Liver (tissue), 9 donors: Measurements from ENCODE around the gene EXOC6B. TPM values are rescaled to one million over a fixed set of nuclear protein-coding genes. Genes with fewer than 3 reads are reported as not detected.

Experiments used
- DNase-seq: peaks from one replicate; pipeline ENCODE4 v3.0.0-alpha.2; 2017; ENCODE audit warnings: low spot score
- H3K27ac ChIP-seq, 2 donors: one replicate each; pipeline ENCODE4 v1.7.0; 2013; ENCODE audit warnings: inconsistent platforms in 2 of 2, low read length in 2 of 2, control low read depth in 1 of 2, low read depth in 1 of 2, mild to moderate bottlenecking in 1 of 2
- H3K27me3 ChIP-seq, 4 donors: one replicate each; pipeline versions ENCODE4 v1.6.1 to v1.7.0; 2013; ENCODE audit warnings: low read length in 3 of 4, inconsistent platforms in 1 of 4, mild to moderate bottlenecking in 1 of 4, moderate library complexity in 1 of 4; ENCODE audit not compliant: control insufficient read depth in 4 of 4, insufficient read depth in 4 of 4
- H3K36me3 ChIP-seq, 4 donors: one replicate each; pipeline versions ENCODE4 v1.6.1 to v1.7.0; 2013; ENCODE audit warnings: low read length in 3 of 4, mild to moderate bottlenecking in 3 of 4, low read depth in 1 of 4, moderate library complexity in 1 of 4; ENCODE audit not compliant: control insufficient read depth in 4 of 4, insufficient read depth in 3 of 4
- H3K4me1 ChIP-seq, 4 donors: one replicate each; pipeline versions ENCODE4 v1.6.1 to v1.7.0; 2013; ENCODE audit warnings: low read length in 3 of 4, mild to moderate bottlenecking in 3 of 4, moderate library complexity in 1 of 4; ENCODE audit not compliant: control insufficient read depth in 4 of 4, insufficient read depth in 4 of 4
- H3K4me3 ChIP-seq, 3 donors: one replicate each; pipeline versions ENCODE4 v1.6.1 to v1.7.0; 2013; ENCODE audit warnings: low read length in 3 of 3, control low read depth in 1 of 3, low read depth in 1 of 3, mild to moderate bottlenecking in 1 of 3
- H3K9ac ChIP-seq, 2 donors: one replicate each; pipeline ENCODE4 v1.7.0; 2013; ENCODE audit warnings: low read length in 2 of 2, mild to moderate bottlenecking in 2 of 2, moderate library complexity in 2 of 2, control low read depth in 1 of 2, low read depth in 1 of 2
- H3K9me3 ChIP-seq, 4 donors: one replicate each; pipeline versions ENCODE4 v1.6.1 to v1.7.0; 2013; ENCODE audit warnings: low read length in 3 of 4; ENCODE audit not compliant: control insufficient read depth in 4 of 4
- ATF3 ChIP-seq: IDR thresholded peaks from 2 replicates; pipeline ENCODE4 v1.6.1; 2016; ENCODE audit warnings: antibody characterized with exemption
- CTCF ChIP-seq: fragments of 150-350 bp; IDR thresholded peaks from 2 replicates; pipeline ENCODE4 v1.5.1; 2017; ENCODE audit warnings: improper control_type of control experiment, low read depth, low read length; ENCODE audit not compliant: missing input control
- EGR1 ChIP-seq, 2 donors: IDR thresholded peaks; 2 replicates each; pipeline ENCODE4 v1.6.1; 2016 to 2018; ENCODE audit warnings: antibody characterized with exemption in 2 of 2, low read depth in 2 of 2
- FOXA1 ChIP-seq: IDR thresholded peaks from 2 replicates; pipeline ENCODE4 v1.6.1; 2016; ENCODE audit warnings: antibody characterized with exemption
- FOXA2 ChIP-seq: IDR thresholded peaks from 2 replicates; pipeline ENCODE4 v1.6.1; 2016; ENCODE audit warnings: antibody characterized with exemption
- GABPA ChIP-seq, 2 donors: IDR thresholded peaks in 1 of 2; conservative IDR thresholded peaks in 1 of 2; 2 replicates each; pipeline ENCODE4 v1.6.1; 2016; ENCODE audit warnings: antibody characterized with exemption in 2 of 2, mild to moderate bottlenecking in 1 of 2, moderate library complexity in 1 of 2
- HNF4A ChIP-seq, 2 donors: conservative IDR thresholded peaks; 2 replicates each; pipeline ENCODE4 v1.6.1; 2016; ENCODE audit warnings: antibody characterized with exemption in 2 of 2, mild to moderate bottlenecking in 2 of 2
- HNF4G ChIP-seq: IDR thresholded peaks from 2 replicates; pipeline ENCODE4 v1.6.1; 2016; ENCODE audit warnings: antibody characterized with exemption
- JUND ChIP-seq, 2 donors: IDR thresholded peaks; 2 replicates each; pipeline ENCODE4 v1.6.1; 2016; ENCODE audit warnings: antibody characterized with exemption in 2 of 2
- MAX ChIP-seq: IDR thresholded peaks from 2 replicates; pipeline ENCODE4 v1.6.1; 2016; ENCODE audit warnings: antibody characterized with exemption
- NR2F2 ChIP-seq: IDR thresholded peaks from 2 replicates; pipeline ENCODE4 v1.6.1; 2016; ENCODE audit warnings: antibody characterized with exemption
- RAD21 ChIP-seq, 2 donors: IDR thresholded peaks; 2 replicates each; pipeline ENCODE4 v1.6.1; 2016; ENCODE audit warnings: antibody characterized with exemption in 2 of 2, mild to moderate bottlenecking in 2 of 2
- REST ChIP-seq: IDR thresholded peaks from 2 replicates; pipeline ENCODE4 v1.6.1; 2016; ENCODE audit warnings: antibody characterized with exemption, mild to moderate bottlenecking
- RXRA ChIP-seq, 2 donors: IDR thresholded peaks; 2 replicates each; pipeline ENCODE4 v1.6.1; 2017 to 2018; ENCODE audit warnings: antibody characterized with exemption in 2 of 2, mild to moderate bottlenecking in 1 of 2
- SP1 ChIP-seq: IDR thresholded peaks from 2 replicates; pipeline ENCODE4 v1.6.1; 2018; ENCODE audit warnings: antibody characterized with exemption, mild to moderate bottlenecking
- TAF1 ChIP-seq: conservative IDR thresholded peaks from 2 replicates; pipeline ENCODE4 v1.6.1; 2016; ENCODE audit warnings: antibody characterized with exemption, mild to moderate bottlenecking
- YY1 ChIP-seq: IDR thresholded peaks from 2 replicates; pipeline ENCODE4 v1.6.1; 2016; ENCODE audit warnings: antibody characterized with exemption, mild to moderate bottlenecking
- ZBTB33 ChIP-seq: IDR thresholded peaks from 2 replicates; pipeline ENCODE4 v1.6.1; 2016; ENCODE audit warnings: antibody characterized with exemption
- WGBS: extraction: QIAGEN DNeasy Blood & Tissue Kit; methylation state at CpG from one replicate; pipeline ENCODE4 v1.1.7; 2013; 5-methylcytosine and 5-hydroxymethylcytosine counted together
- polyA plus RNA-seq, 2 donors: library from polyadenylated mRNA; stranded (reverse) in 1 of 2; unstranded in 1 of 2; fragments of 200-250 nt in 1 of 2; fragments of >200 nt in 1 of 2; fragmentation: Nextera tagmentation in 1 of 2; extraction: Ambion mirVana in 1 of 2; gene quantifications; one replicate each; pipeline versions ENCODE4 v1.2.1 to v1.2.3, GENCODE V29; 2013 to 2015
- total RNA-seq, 2 donors: library from RNA; depleted of rRNA; stranded (reverse); fragments of >200 nt; gene quantifications; one replicate each; pipeline ENCODE4 v1.2.3, GENCODE V29; 2014
- donor health status: healthy.
- donor health status: healthy.
- donor health status: healthy.
- donor health status: healthy.
- donor health status: healthy.

Gene EXOC6B
- total and polyA plus RNA-seq, 4 donors, result 1.7 to 9.5 (median 5.5) TPM

- Histone ChIP-seq H3K4me1 (no peaks in the 10 kb centered on the region), H3K9me3 (no peaks in the 10 kb centered on the region), H3K36me3 (no peaks in the 10 kb centered on the region), H3K4me3 (no peak overlapping the region), H3K27ac (no peak overlapping the region), H3K9ac (no peak overlapping the region), H3K27me3 (no peaks in the 10 kb centered on the region)
- WGBS, result 90% methylated on average over 3 of the region's 3 CpGs
- no peak for TF ChIP-seq HNF4G
- no peak for TF ChIP-seq TAF1
- no peak for TF ChIP-seq FOXA2
- TF ChIP-seq CTCF, result no peak
- no peak for TF ChIP-seq NR2F2
- no peak for TF ChIP-seq REST
- no peak for TF ChIP-seq RXRA (IDR thresholded peaks at IDR 0.05)
- no peak for TF ChIP-seq YY1
- TF ChIP-seq EGR1 (IDR thresholded peaks at IDR 0.05; ENCODE audit: low read depth in 2 of 2), result no peak
- no peak for DNase-seq
Observed at GRCh38 chr2:72602711-72603110, 223.1 kb downstream of the EXOC6B start.

GRCh38 chr2:72602095-72602494 lies 223.7 kb downstream of the EXOC6B start:
- H3K4me3 ChIP-seq, result no peak overlapping the region
- DNase-seq, result no peak
- TF ChIP-seq REST (no peak), TAF1 (no peak), YY1 (no peak), ZBTB33 (no peak), HNF4G (no peak), EGR1 (IDR thresholded peaks at IDR 0.05; ENCODE audit: low read depth in 2 of 2) (no peak), ATF3 (no peak), FOXA1 (no peak), SP1 (no peak), HNF4A (conservative IDR thresholded peaks at IDR 0.05) (no peak), FOXA2 (no peak), RAD21 (IDR thresholded peaks at IDR 0.05) (no peak), NR2F2 (no peak), CTCF (no peak), MAX (no peak), GABPA (IDR thresholded peaks at IDR 0.05 in 1 of 2, conservative IDR thresholded peaks at IDR 0.05 in 1 of 2) (no peak), RXRA (IDR thresholded peaks at IDR 0.05) (no peak), JUND (IDR thresholded peaks at IDR 0.05) (no peak)
- H3K4me1 ChIP-seq, result no peaks in the 10 kb centered on the region
- H3K9ac ChIP-seq, result no peak overlapping the region
- no peaks in the 10 kb centered on the region for H3K9me3 ChIP-seq
- WGBS, result 88% methylated on average over 1 of the region's 1 CpG
- H3K27ac ChIP-seq, result no peak overlapping the region
- no peaks in the 10 kb centered on the region for H3K36me3 ChIP-seq
- H3K27me3 ChIP-seq, result no peaks in the 10 kb centered on the region
